Activated CD8-positive, alpha-beta T cell treated with anti-CD3 and anti-CD28 coated beads for 36 hours (primary cell): ENCODE data around the gene IVD. TPM values are rescaled to one million over a fixed set of nuclear protein-coding genes. Genes with fewer than 3 reads are reported as not detected.

Experiments
- ATAC-seq: fragments of 200-7000 bp; cut with Tn5 transposase; one replicate; pipeline ENCODE4 v1.10.0; 2021; ENCODE audit warnings: mild to moderate bottlenecking, moderate library complexity
- CTCF ChIA-PET: fragments of 350-600 bp; sonication (Branson Sonifier 250); formaldehyde crosslinking; loops from one replicate; lab custom pipeline; 2021; ENCODE audit warnings: antibody characterized with exemption; lab: Charles Lee
- POLR2A ChIA-PET: fragments of 350-600 bp; sonication (Branson Sonifier 250); formaldehyde crosslinking; loops from one replicate; lab custom pipeline; 2021; ENCODE audit warnings: antibody characterized with exemption; lab: Charles Lee
- DNase-seq: peaks from one replicate; pipeline ENCODE4 v3.0.0-alpha.2; 2020
- H3K27ac Mint-ChIP-seq: one replicate; pipeline ENCODE4 v1.8.0; 2021; ENCODE audit warnings: mild to moderate bottlenecking, mixed read lengths
- H3K27me3 Mint-ChIP-seq: one replicate; pipeline ENCODE4 v1.8.0; 2021; ENCODE audit warnings: mixed read lengths
- H3K36me3 Mint-ChIP-seq: one replicate; pipeline ENCODE4 v1.8.0; 2021; ENCODE audit warnings: low read depth, mixed read lengths
- H3K4me1 Mint-ChIP-seq: one replicate; pipeline ENCODE4 v1.8.0; 2021; ENCODE audit warnings: low read depth, mixed read lengths
- H3K4me3 Mint-ChIP-seq: one replicate; pipeline ENCODE4 v1.8.0; 2021; ENCODE audit warnings: mild to moderate bottlenecking, moderate library complexity, mixed read lengths
- H3K9me3 Mint-ChIP-seq: one replicate; pipeline ENCODE4 v1.8.0; 2021; ENCODE audit warnings: mixed read lengths
- intact Hi-C: fragments of 100-400 bp; cut with micrococcal nuclease; formaldehyde crosslinking; loops from one replicate; pipeline ENCODE4 v1.10.0; 2022
- total RNA-seq, 2 experiments: library from RNA; stranded (reverse); gene quantifications; one replicate each; pipeline ENCODE4 v1.2.3, GENCODE V29; 2021
- TF ChIP-seq, protein P1 (sequence below): fragments of 200-600 bp; IDR thresholded peaks from one replicate; pipeline ENCODE4 v1.8.0; 2022; ENCODE audit warnings: antibody characterized with exemption, mild to moderate bottlenecking

The IVD gene
- total RNA-seq, 2 experiments from 2014 or later: 56.9 to 65.0 TPM

GRCh38 chr15:40418126-40418525, 12.5 kb downstream of the IVD start:
- ChIA-PET CTCF (interaction anchor here (1.0 to 12.3 kb wide), 2 partner anchors 78 to 108 kb away, joined by 3 to 205 read pairs; partner anchors contain the start of gene CCDC9B), POLR2A (interaction anchor here (1.0 kb wide), 1 partner anchor 61 kb away, joined by 4 read pairs; no protein-coding TSS in a partner anchor)
- Mint-ChIP-seq H3K9me3 (no peaks in the 10 kb centered on the region), H3K27ac (no peak overlapping the region), H3K4me1 (peaks cover 5% of the 10 kb centered on the region), H3K36me3 (peaks cover 14% of the 10 kb centered on the region), H3K4me3 (no peak overlapping the region), H3K27me3 (no peaks in the 10 kb centered on the region)
- DNase-seq: no peak
- no peak for ATAC-seq
- intact Hi-C loops: no loop called here
- TF ChIP-seq, protein P1, sequence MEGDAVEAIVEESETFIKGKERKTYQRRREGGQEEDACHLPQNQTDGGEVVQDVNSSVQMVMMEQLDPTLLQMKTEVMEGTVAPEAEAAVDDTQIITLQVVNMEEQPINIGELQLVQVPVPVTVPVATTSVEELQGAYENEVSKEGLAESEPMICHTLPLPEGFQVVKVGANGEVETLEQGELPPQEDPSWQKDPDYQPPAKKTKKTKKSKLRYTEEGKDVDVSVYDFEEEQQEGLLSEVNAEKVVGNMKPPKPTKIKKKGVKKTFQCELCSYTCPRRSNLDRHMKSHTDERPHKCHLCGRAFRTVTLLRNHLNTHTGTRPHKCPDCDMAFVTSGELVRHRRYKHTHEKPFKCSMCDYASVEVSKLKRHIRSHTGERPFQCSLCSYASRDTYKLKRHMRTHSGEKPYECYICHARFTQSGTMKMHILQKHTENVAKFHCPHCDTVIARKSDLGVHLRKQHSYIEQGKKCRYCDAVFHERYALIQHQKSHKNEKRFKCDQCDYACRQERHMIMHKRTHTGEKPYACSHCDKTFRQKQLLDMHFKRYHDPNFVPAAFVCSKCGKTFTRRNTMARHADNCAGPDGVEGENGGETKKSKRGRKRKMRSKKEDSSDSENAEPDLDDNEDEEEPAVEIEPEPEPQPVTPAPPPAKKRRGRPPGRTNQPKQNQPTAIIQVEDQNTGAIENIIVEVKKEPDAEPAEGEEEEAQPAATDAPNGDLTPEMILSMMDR: no peak

DNA sequence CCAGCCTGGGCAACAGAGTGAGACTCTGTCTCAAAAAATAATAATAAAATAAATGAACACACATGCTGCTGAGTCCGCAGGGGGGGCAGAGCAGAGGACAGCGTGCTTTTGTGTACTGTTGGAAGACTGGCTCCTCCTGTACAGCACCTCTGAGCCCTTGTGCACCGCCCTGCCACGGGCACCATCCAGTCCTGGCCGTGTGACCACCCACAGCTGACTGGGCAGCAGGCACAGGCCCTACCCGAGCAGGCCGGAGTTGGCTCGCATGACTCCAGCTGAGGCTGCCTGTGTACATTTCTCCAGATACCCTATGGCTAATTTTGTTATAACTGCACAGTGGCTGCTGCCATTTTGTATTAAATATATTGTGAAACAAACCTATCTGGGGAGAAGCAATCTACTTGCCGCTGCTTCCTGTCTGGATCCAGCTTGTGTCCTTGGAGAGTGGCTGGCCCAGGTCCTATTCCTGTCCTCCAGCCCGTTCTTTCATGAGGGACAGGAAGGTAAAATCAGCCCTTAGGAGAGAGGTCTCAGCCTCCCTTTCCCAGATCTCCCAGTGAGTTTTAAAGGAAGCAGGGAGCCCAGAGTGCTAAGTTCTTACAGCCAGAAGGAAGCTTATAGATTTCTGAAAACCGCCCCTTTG, 14.6 kb downstream of the IVD start:
- POLR2A ChIA-PET: interaction anchor here (0.6 to 2.7 kb wide), 8 partner anchors 10 to 97 kb away, joined by 3 to 7 read pairs (median 4); no protein-coding TSS in a partner anchor
- Mint-ChIP-seq H3K9me3 (no peaks in the 10 kb centered on the region), H3K27me3 (no peaks in the 10 kb centered on the region), H3K4me1 (peaks cover 5% of the 10 kb centered on the region), H3K27ac (no peak overlapping the region), H3K36me3 (peaks cover 9% of the 10 kb centered on the region), H3K4me3 (no peak overlapping the region)
- ATAC-seq: no peak
- TF ChIP-seq, protein P1: no peak
- CTCF ChIA-PET: interaction anchor here (0.6 to 12.3 kb wide), 9 partner anchors 23 to 193 kb away, joined by 3 to 205 read pairs (median 5); partner anchors contain the start of genes CCDC9B and DISP2
- intact Hi-C loops: loop anchor here (2.0 kb wide), 1 partner anchor 75 kb away; no protein-coding TSS in a partner anchor
- DNase-seq: no peak

- H3K4me3 Mint-ChIP-seq: no peak overlapping the region
- H3K4me1 Mint-ChIP-seq: peaks cover 5% of the 10 kb centered on the region
- POLR2A ChIA-PET: interaction anchor here (0.6 to 2.7 kb wide), 6 partner anchors 12 to 98 kb away, joined by 3 to 7 read pairs (median 3); no protein-coding TSS in a partner anchor
- no peak overlapping the region for H3K27ac Mint-ChIP-seq
- no peak for DNase-seq
- peaks cover 3% of the 10 kb centered on the region for H3K36me3 Mint-ChIP-seq
- CTCF ChIA-PET: interaction anchor here (1.0 to 12.3 kb wide), 15 partner anchors 15 to 146 kb away, joined by 3 to 205 read pairs (median 7); partner anchors contain the start of genes BAHD1, CCDC9B, DISP2 and IVD
- intact Hi-C loops: loop anchor here (2.0 kb wide), 1 partner anchor 76 kb away; no protein-coding TSS in a partner anchor
- H3K9me3 Mint-ChIP-seq: no peaks in the 10 kb centered on the region
- ATAC-seq: no peak
- H3K27me3 Mint-ChIP-seq: no peaks in the 10 kb centered on the region
- TF ChIP-seq, protein P1: no peak
Observed at GRCh38 chr15:40420793-40421192, 15.2 kb downstream of the IVD start.

GRCh38 chr15:40421246-40422157, 15.9 kb downstream of the IVD start:
- intact Hi-C loops: loop anchor here (2.0 kb wide), 1 partner anchor 77 kb away; no protein-coding TSS in a partner anchor
- Mint-ChIP-seq H3K9me3 (no peaks in the 10 kb centered on the region), H3K4me1 (peaks cover 5% of the 10 kb centered on the region), H3K4me3 (no peak overlapping the region), H3K27ac (no peak overlapping the region), H3K27me3 (no peaks in the 10 kb centered on the region), H3K36me3 (peaks cover 2% of the 10 kb centered on the region)
- POLR2A ChIA-PET: interaction anchor here (0.8 to 2.7 kb wide), 4 partner anchors 54 to 83 kb away, joined by 3 to 7 read pairs (median 4); no protein-coding TSS in a partner anchor
- ATAC-seq (peak; percentile 99), DNase-seq (peak; percentile 86)
- TF ChIP-seq, protein P1: peak; percentile 96
- CTCF ChIA-PET: interaction anchor here (0.6 to 12.3 kb wide), 35 partner anchors 12 to 147 kb away, joined by 3 to 205 read pairs (median 5); partner anchors contain the start of genes BAHD1, CCDC9B, DISP2 and INAFM2
